ENCODE results near the gene PRPF40A.

- no peak for TF ChIP-seq EZH2 (IDR thresholded peaks at IDR 0.05; ENCODE audit: borderline replicate concordance, low read depth, low read length, poor library complexity, severe bottlenecking)
- TF ChIP-seq CTCF (conservative IDR thresholded peaks at IDR 0.05; ENCODE audit: low read depth, low read length): no peak
These were observed 110.3 kb downstream of the PRPF40A start for GRCh38 chr2:152606941-152607340.
